Endothelial cell of hepatic sinusoid (primary cell): ENCODE measurements around the gene WARS2.
"Not testable (repeated sequence)": the region's sequence is repeated elsewhere in the genome, so short reads cannot be mapped to it uniquely, and the experiment has no call there.

Experiments used
- in situ Hi-C: cut with HindIII; loops from 2 replicates; pipeline ENCODE4 v1.10.0; 2017; ENCODE audit warnings: low sequenced_read_pairs

Gene WARS2

DNA sequence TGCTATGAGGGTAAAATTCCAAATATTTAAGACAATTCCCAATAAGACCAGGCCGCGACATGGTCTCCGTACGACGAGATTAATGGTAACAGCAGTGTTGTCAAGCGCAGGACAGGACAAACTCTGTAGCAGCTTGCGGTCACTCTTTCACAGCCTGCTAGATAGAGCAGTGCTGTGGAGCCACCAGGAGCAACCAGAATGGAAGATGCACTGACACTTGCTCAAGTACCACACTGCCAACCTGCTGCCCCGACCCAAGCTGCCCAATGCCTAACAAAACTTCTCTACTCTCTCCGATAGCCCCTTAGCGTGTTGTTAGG lies 636 bp downstream of the WARS2 start:
- in situ Hi-C loops, result no loop called here

DNA sequence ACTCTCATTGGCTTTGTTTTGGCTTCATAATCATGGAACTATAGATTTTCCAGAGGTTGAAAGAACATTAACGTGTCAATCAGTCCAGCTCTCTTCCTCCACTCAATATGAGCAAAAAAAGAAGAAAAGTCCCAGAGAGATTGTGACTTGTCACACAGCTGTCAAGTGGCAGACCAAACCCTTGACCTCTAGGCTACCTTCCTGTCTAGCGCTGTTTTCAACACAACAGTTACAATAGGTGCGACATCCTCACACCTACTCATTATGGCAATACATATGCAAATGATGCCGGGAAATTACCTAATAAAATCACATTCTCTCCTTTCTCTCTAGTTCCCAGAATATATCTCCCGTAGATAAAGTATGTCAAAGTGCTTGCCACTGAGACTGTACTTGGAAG lies 1.1 kb downstream of the WARS2 start:
- in situ Hi-C loops, result no loop called here

DNA sequence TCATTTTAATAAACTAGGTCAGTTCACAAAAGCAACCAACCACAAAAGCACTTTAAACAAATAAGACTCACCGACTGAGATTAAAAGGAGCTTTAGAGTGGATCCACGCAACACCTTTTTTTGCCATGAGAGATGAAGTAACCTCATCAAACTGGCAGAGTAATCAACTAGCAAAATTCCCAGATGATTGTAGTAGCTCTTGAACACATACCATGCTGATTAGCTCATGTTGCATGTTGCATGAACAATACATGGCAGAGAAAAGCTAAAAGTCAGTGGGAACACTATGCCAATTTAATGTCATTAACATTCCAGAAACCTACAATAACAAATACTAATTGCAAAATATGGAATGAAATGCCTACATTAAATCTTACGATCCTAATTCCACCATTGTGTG lies 4.1 kb downstream of the WARS2 start:
- in situ Hi-C loops, result no loop called here

DNA sequence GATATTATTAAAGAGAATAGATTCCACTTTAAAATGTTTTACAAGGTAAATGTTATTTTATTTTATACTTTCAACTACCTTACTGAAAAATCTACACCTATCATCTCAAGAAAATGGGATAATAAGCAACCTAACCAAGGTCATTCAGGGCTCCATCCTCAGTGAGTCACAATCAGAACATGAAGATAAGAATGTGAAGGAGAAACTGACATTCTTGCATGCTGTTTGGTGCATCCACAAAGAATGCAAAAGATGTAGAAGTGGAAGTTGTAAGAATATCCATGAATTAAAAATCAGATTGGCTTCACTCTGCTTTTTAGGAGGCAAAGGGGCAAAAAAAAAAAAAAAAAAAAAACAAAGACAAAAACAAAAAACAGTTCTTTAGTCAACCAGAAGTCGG lies 6.5 kb downstream of the WARS2 start:
- in situ Hi-C loops, result no loop called here

DNA sequence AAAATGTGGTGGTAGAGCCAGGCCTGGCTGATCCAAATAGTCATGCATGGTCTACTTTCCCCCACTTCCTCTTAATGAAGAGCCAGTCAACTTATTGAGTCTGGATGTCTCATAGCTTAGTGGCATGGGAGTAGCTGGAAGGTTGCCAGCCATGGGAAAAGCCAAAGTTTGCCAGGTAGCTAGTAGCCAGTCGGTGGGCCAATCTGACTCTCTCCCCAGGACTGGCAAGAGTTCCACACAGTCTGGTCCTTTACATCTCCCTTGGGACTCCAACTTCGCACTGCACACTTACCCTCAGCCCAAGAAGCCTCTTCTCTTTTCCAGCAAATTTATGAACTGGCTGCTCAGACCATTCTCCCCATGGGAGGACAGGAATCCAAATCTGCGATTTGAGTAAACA lies 8.3 kb downstream of the WARS2 start:
- in situ Hi-C loops, result no loop called here

DNA sequence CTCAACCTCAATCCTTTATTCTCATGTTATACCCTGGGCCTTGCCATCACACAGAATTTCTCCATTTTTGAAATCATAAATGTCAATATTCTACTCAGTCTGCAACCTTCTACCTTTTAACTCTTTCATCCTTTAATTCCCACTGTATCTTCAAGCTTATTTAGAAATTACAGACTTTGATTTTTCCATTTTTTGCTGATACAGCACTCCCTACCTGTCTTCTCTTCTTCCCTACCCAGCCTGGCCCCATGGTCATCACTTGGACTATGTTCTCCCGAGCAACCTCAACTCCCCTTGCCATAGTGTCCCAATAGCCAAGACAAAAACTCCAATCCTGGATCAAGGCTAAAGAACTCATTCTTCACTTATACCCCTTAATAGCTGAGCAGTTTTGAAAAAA lies 14.6 kb downstream of the WARS2 start:
- in situ Hi-C loops, result no loop called here

DNA sequence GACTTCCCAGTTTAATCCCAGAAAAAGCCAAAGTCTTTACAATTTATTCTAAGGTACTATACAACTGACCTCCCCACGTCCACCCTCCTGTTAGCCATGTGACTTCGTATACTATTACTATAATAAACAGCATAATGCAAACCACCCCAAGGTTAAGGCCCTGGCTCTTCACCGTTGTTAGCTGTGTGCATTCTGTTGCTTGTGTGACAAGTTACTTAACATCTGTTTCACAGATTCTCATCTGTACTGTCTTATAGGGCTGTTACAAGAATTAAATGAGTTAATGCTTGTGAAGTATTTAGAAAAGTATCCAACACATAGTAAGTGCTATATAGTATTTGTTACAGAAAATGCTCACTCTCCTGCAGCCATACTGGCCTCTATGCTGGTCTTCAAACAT lies 15.7 kb downstream of the WARS2 start:
- in situ Hi-C loops, result no loop called here

DNA sequence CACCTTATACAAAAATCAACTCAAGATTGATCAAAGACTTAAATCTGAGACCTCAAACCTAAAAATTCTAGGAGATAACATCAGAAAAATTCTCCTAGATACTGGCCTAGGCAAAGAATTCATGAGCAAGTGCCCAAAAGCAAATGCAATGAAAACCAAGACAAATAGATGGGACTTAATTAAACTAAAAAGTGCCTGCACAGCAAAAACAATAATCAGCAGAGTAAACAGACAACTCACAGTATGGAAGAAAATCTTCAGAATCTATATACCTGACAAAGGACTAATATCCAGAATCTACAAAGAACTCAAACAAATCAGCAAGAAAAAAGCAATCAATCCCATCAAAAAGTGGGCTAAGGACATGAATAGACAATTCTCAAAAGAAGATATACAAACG lies 18.6 kb downstream of the WARS2 start:
- in situ Hi-C loops, result not testable (repeated sequence)

DNA sequence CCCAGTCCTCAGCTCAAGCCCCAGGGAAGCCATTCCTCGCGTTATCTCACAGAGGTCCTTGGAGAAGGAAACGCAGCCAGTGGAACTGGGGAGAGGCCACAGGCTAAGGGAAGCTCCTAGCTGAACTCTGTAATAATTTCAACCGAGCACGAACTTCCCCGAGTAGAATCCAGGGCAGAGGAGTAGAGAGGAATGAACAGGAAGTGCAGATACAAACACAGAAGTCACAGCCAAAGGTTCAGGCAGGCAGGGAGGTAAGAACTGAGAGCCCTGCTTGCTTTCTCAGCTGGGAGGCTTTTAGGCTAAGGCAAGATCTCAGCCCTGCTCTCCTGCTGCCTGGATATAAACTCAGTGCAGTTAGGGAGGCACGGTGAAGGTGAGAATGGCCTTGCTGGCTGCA lies 23.7 kb downstream of the WARS2 start:
- in situ Hi-C loops, result no loop called here

DNA sequence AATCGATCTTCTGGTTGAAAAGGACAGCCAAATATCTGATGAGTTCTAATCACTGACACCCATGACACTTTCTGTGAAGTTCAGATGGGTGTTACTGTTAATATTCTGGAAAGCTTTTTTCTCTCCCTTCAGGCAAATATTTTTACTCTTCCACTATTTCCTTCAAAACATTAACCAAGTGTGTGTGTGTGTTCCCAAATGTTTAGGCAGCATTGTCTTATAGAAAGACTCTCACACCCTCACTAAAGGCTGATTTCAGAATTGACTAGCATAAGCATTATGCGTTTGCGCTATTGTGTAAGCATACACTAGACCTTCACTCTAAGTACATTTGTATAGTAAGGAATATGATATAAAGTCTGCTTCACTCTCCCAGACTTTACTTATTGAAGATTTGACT lies 24.7 kb downstream of the WARS2 start:
- in situ Hi-C loops, result no loop called here

DNA sequence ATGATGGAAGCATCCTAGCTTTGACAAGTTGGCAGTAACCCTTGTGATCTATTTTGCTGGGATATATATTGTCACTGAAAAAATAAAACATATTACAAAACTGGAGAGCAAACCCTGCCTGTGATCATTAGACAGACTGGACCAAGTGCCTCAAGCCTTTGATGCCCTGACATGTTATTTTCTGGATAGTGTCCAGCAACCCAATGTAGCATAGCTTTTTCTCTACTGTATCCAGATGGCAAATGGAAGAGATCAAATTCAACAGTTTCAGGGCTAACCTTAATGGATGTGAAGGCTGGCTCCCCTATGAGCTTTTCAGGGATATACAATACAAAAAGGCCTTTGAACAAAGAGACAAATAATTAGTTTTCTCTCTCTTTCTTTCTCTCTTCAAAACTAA lies 25.1 kb downstream of the WARS2 start:
- in situ Hi-C loops, result no loop called here

DNA sequence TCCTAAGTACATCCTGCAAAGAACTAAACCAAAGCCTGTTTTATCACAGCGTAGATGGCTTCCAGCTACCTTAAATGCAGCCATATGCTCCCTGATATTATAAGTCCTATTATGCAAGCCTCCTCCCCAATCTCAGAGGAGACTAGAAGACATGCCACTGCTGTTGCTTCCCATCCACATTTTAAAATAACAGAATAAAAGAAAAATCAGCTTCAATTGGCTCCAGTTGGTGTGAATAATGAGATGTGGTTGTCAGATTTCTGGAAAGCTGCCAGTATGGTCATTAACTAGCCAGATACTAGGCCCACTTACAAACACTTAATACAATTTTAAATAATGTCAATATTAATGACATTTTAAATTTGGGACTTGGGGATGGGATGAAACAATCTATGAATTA lies 25.7 kb downstream of the WARS2 start:
- in situ Hi-C loops, result no loop called here

DNA sequence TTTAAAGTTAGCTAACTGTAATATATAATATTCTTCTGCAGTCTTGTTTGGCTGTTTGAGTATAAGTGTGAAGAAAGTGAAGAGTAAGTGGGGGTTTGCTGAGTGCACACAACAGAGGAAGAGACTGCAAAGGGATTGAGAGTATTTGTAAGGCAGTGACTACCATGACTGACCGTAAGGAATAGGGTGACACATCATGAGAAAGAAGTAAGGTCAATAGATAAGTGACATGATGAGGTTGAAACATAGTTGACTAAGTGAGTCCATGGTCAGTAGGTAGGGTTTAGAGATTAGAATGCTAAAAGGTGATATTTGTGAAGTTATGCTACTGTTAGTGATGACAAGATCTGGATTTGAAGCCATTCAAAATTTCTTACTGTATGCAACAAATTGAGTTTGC lies 27.7 kb downstream of the WARS2 start:
- in situ Hi-C loops, result no loop called here

DNA sequence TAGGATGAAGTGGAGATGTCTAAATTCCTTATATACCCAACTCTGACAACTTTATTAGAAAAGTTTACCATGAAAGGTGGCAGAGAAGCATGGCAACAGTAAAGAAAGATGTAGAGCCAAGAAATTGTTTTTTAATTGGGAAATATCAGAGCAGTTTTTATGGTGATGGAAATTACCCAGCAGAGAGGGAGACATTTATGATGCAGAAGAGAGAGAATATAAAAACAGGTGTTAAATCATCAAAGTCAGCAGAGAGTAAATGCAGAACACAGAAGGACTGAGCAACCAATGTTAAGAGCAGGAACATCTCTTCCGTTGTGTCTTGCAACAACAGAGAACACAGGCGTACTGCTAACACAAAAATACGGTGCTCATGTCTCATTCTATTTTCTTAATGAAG lies 28.2 kb downstream of the WARS2 start:
- in situ Hi-C loops, result no loop called here

DNA sequence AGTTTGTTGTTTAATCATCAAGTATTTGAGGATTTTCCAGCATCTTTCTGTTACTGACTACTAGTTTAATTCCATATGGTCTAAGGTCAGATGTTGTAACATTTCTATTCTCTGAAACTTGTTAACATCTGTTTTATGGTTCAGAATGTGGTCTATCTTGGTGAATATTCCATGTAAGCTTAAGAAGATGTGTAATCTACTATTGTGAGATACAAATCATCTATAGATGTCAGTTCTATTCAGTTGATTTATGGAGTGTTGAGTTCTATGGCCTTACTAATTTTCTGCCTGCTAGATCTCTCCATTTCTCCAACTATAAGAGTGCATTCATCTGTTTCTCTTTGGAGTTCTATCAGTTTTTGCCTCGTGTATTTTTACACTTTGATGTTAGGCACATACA lies 31.5 kb downstream of the WARS2 start:
- in situ Hi-C loops, result no loop called here

DNA sequence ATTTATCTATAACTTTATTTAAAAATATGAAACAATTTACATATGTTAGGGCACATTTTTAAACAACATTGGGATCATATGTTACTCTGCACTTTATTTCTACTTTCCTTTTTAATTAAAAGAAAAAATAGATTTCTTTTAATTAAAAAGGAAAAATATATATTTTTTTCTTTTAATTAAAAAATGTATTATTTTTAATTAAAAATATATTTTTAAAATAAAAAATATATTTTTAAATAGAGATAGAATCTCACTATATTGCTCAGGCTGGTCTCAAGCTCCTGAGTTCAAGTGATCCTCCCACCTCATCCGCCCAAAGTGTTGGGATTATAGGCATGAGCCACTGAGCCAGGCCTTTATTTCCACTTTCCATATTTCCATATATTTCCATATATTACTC lies 36.7 kb downstream of the WARS2 start:
- in situ Hi-C loops, result no loop called here

DNA sequence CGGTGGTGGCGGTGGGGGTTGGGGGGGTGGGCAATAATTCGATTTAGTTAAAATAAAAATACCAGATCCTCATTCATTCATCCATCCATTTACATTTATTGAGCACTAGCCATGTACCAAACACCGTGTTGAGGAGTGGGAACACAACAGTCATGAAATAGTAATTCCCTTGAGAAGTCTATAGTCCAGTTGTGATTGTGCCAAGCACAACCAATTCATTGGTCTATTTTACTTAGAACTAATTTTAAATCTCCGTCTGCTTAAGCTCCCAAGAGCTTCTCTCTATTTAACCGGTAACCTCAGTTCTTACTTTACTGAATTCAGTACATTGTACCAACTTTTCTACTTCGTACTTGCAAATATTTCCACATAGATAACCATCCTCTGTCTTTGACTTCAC lies 38.4 kb downstream of the WARS2 start:
- in situ Hi-C loops, result no loop called here

DNA sequence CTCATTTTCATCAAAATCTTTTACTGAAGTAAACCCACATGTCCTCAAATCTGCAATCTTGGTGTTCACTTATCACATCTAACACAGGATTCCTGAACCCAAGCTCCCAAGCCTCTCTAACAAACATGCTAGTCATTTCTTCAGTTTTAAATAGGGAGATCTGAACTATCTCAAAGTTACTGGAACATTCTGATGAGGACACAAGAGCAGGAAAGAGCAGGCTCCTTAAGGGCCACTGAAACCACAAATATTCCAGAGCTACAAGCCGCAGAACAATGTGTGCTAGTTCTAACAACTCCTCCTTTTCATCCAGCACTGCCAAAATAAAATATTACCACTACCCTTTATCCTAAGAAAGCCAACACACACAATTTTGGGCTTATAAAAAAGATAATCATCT lies 38.9 kb downstream of the WARS2 start:
- in situ Hi-C loops, result no loop called here

DNA sequence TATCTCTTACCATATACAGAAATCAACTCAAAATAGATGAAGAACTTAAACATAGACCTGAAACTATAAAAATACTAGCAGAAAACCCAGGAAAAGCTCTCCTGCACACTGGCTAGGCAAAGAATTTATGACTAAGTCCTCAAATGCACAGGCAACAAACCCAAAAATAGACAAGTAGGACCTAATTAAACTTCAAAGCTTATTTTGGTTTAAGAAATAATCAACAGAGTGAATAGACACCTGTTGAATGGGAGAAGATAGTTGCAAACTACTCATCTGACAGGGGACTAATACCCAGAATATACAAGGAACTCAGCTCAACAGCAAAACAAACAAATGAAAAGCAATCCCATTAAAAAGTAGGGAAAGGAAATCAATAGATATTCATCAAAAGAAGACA lies 40.7 kb downstream of the WARS2 start:
- in situ Hi-C loops, result no loop called here

DNA sequence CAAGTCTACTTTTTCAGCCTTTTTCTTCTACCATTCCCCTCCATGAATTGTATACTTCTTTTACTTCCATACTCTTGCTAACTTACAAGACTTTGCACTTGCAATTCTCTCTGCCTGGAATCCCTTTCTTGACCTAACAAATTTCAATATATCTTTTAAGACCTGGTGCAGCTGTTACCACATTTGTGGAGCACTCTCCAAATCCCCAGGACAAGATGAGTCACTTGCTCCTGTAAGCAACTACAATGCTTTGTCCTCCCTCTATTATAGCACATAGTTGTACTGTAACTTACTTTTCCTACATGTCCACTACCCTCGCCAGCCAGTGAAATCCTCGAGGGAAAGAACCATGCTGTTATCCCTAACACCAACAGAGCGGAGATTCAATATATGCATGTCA lies 43.1 kb downstream of the WARS2 start:
- in situ Hi-C loops, result no loop called here

DNA sequence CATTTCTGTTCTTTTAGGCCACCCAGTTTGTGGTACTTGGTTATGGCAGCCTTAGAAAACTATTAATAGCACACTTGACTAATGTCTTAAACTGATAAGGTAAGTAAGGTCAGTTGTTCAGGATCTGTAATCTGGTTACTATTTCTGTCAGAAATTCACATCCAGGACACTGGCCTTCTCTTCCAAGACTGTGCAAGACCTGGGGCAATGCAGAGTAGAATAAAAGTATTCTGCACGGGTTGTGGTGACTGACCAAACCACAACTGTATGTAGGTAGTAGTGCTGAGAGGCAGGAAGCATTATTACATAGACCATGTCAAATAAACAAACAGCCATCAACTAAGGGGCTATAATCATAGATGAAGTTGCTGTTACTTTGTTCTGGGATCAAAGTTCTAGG lies 46.7 kb downstream of the WARS2 start:
- in situ Hi-C loops, result no loop called here

DNA sequence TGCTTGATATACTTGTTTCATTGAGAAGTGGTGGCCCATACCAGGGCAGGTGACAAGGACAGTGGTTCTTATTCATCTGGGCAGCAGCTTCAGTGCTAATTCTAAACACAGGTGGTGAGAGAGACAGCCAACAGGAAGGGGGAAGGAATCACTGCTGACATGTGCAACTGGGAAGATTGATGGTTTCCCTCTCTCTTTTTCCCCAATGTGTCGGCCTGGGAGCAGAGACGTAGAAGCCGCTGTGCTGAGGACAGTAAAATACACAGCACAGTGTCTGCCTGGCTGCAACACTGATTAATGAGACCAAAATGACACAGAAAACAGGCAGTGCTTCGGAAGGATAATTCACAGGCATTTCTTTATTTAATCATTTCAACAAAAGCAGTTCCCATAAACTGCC lies 48.8 kb downstream of the WARS2 start:
- in situ Hi-C loops, result no loop called here

DNA sequence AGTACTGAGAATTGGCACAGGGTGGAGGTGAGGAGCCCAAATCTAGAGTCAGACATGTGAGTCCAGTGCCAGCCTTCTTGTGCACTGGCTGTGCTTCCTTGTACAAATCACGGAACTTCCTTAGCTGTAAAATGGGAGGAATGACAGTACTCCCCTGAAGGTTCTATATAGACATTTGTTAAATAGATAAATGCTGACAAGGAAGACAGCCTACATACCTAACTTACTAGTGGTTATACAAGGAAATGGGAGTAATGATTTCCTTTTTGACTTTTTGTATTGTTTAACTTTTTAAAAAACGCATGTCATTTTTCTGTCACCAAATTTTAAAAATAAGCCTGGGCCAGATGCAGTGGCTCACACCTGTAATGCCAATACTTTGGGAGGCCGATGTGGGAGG lies 50.2 kb downstream of the WARS2 start:
- in situ Hi-C loops, result no loop called here

DNA sequence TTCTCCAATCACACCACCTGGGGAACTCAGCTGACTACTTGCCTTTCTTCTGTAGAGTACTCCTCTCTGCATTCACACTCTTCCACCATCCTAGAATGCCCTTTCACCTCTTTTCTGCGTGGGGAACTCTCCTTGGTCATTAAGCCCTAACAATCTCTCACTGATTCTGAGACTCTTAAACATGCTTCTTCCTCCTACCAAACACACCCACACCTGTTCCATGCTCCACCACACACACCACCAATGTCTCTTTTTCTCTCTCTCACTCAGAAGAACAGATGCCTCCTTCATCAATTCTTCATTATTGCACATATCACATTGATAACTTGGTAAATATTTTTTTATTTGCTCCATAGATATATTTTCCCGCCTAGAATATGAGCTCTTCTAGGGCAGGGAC lies 53.6 kb downstream of the WARS2 start:
- in situ Hi-C loops, result no loop called here
